Ascending aorta (tissue), 2 donors: ENCODE data around the gene ZNF770. TPM values are rescaled to one million over a fixed set of nuclear protein-coding genes. Genes with fewer than 3 reads are reported as not detected.

ENCODE experiments used
- DNase-seq, 2 donors: peaks; one replicate each; pipeline ENCODE4 v3.0.0-alpha.2; 2019; ENCODE audit warnings: low spot score in 2 of 2
- H3K27ac ChIP-seq, 2 donors: fragments of 200-600 bp; sonication (generic); one replicate each; pipeline ENCODE4 v1.5.1; 2016 to 2017; ENCODE audit warnings: mild to moderate bottlenecking in 1 of 2
- H3K27me3 ChIP-seq: fragments of 200-600 bp; sonication (generic); one replicate; pipeline ENCODE4 v1.5.1; 2017
- H3K36me3 ChIP-seq, 2 donors: fragments of 200-600 bp; sonication (generic); one replicate each; pipeline ENCODE4 v1.5.1; 2016
- H3K4me1 ChIP-seq, 2 donors: fragments of 200-600 bp; sonication (generic); one replicate each; pipeline ENCODE4 v1.5.1; 2016 to 2017; ENCODE audit warnings: mild to moderate bottlenecking in 1 of 2
- H3K4me3 ChIP-seq, 2 donors: fragments of 200-600 bp; sonication (generic); one replicate each; pipeline ENCODE4 v1.5.1; 2016 to 2017; ENCODE audit warnings: mild to moderate bottlenecking in 1 of 2
- H3K9me3 ChIP-seq, 2 donors: fragments of 200-600 bp; sonication (generic); one replicate each; pipeline ENCODE4 v1.5.1; 2016
- intact Hi-C: fragments of 100-400 bp; cut with DNase I; formaldehyde crosslinking; loops from one replicate; pipeline ENCODE4 v1.15.1; 2023
- total RNA-seq: library from RNA; depleted of rRNA; stranded (reverse); fragments of >200 nt; gene quantifications from one replicate; pipeline ENCODE4 v1.1.0, GENCODE V29; 2016
- TF ChIP-seq, protein P1 (sequence below), 3 experiments: fragments of 200-600 bp in 2 of 3; fragments of 450-650 bp in 1 of 3; sonication (generic) in 2 of 3; IDR thresholded peaks; one replicate each; pipeline ENCODE4 v1.5.1; 2016 to 2019; ENCODE audit warnings: antibody characterized with exemption in 3 of 3, mild to moderate bottlenecking in 1 of 3, moderate library complexity in 1 of 3

Gene ZNF770
- total RNA-seq, 1 donor from 2014 or later: 87.7 TPM

DNA sequence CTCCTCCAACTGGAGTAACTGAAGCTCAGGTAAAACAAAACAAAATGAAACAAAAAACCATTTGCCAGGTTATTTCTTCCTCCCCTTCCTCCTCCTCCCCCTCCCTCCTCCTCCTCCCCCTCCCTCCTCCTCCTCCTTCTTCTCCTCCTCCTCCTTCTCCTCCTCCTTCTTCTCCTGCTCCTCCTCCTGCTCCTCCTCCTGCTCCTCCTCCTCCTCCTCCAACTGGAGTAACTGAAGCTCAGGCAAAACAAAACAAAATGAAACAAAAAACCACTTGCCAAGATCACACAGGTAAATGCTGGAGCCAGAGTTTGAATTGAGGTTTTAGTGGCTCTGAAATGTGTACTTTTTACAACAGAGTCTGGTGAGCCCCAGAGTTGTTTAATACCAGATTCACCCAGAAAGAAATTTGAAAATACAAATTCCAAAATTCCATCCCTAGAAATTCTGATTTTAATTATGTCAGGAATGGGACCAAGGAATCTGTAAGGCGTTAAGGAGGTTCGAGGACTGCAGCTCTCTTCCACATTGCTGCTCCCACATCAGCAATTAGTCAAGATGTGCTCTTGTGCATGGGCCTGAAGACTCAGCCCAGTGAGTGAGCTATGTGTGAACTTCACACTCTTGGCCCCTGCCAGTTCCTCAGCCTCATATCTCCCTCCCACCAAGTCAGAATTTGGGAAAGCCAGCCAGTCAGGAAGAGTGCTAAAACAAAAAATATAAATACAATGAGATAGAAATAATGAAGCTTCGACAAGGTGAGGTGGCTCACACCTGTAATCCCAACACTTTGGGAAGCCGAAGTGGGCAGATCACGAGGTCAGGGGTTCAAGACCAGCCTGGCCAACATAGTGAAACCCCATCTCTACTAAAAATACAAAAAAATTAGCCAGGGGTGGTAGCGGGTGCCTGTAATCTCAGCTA is 31.6 kb upstream of the ZNF770 start:
- TF ChIP-seq, protein P1, sequence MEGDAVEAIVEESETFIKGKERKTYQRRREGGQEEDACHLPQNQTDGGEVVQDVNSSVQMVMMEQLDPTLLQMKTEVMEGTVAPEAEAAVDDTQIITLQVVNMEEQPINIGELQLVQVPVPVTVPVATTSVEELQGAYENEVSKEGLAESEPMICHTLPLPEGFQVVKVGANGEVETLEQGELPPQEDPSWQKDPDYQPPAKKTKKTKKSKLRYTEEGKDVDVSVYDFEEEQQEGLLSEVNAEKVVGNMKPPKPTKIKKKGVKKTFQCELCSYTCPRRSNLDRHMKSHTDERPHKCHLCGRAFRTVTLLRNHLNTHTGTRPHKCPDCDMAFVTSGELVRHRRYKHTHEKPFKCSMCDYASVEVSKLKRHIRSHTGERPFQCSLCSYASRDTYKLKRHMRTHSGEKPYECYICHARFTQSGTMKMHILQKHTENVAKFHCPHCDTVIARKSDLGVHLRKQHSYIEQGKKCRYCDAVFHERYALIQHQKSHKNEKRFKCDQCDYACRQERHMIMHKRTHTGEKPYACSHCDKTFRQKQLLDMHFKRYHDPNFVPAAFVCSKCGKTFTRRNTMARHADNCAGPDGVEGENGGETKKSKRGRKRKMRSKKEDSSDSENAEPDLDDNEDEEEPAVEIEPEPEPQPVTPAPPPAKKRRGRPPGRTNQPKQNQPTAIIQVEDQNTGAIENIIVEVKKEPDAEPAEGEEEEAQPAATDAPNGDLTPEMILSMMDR (IDR thresholded peaks at IDR 0.05): no peak
- intact Hi-C loops: no loop called here
- no peak overlapping the region for H3K4me3 ChIP-seq

DNA sequence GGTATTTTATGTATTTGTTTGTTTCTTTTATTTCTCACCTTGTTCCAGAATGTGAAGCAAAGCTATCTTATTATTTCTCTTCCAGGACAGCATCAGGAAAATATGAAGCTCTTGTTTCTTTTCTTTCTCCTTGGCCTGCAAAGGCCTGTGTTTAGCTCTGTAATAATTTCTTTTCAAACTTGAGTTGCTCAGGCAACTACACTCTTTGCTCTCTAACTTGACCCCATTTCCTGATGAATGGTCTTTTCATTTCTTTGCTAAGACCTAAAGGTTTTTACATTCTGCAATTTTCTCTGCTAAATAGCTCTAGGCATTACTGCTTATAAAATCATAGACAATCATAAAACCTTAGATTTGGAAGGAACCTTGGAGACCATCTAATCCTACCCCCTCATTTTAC is 26.2 kb upstream of the ZNF770 start:
- Histone ChIP-seq H3K4me1 (no peaks in the 10 kb centered on the region), H3K9me3 (no peaks in the 10 kb centered on the region), H3K27ac (no peak overlapping the region), H3K27me3 (no peaks in the 10 kb centered on the region), H3K4me3 (no peak overlapping the region), H3K36me3 (no peaks in the 10 kb centered on the region)
- TF ChIP-seq, protein P1 (IDR thresholded peaks at IDR 0.05): no peak
- DNase-seq: no peak
- intact Hi-C loops: no loop called here

More for the DNA sequence above, 31.6 kb upstream of the ZNF770 start:
- H3K36me3 ChIP-seq: no peaks in the 10 kb centered on the region
- no peaks in the 10 kb centered on the region for H3K4me1 ChIP-seq
- H3K27me3 ChIP-seq: no peaks in the 10 kb centered on the region
- no peaks in the 10 kb centered on the region for H3K9me3 ChIP-seq
- no peak for DNase-seq
- no peak overlapping the region for H3K27ac ChIP-seq

DNA sequence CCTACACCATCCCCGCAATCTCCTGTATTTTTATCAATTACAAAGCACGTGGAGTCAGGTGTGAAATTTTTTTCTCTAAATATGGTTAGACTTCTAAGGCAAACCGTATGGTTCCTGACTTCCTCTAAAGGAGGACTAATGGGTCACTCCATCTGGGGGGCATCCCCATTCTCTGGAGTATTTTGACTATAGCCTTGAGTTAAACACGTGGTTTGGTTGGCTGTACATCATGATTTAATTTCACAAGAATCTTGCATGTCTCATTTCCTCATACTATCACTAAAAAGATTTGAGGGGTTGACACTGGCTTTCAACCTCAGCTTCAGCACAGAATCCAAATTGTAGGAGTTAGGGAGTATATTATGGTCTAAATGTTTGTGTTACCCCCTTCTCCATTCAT is 25.3 kb upstream of the ZNF770 start:
- TF ChIP-seq, protein P1 (IDR thresholded peaks at IDR 0.05): no peak
- H3K9me3 ChIP-seq: no peaks in the 10 kb centered on the region
- no peak overlapping the region for H3K27ac ChIP-seq
- no peaks in the 10 kb centered on the region for H3K27me3 ChIP-seq
- H3K4me3 ChIP-seq: no peak overlapping the region
- no peak for DNase-seq
- no peaks in the 10 kb centered on the region for H3K36me3 ChIP-seq
- H3K4me1 ChIP-seq: no peaks in the 10 kb centered on the region
- intact Hi-C loops: no loop called here

DNA sequence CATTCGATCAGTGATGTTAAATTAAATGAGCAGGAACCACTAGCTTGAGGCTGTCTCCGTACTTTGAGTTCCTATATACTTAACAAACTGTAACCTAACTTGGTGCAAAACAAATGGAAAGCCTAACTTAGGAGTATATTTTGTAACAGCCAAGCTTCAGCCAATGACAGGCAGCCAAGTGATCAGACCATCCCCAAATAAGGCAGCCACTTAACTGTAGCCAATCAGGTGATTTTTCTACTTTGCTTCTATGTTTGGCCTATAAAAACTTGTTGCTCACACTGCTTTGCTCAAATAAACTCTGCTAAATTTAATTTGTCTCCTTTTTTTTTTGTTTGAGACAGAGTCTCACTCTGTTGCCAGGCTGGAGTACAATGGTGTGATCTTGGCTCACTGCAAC is 19.3 kb upstream of the ZNF770 start:
- H3K4me3 ChIP-seq: no peak overlapping the region
- DNase-seq: no peak
- no peaks in the 10 kb centered on the region for H3K36me3 ChIP-seq
- intact Hi-C loops: no loop called here
- no peaks in the 10 kb centered on the region for H3K4me1 ChIP-seq
- H3K9me3 ChIP-seq: no peaks in the 10 kb centered on the region
- no peaks in the 10 kb centered on the region for H3K27me3 ChIP-seq
- TF ChIP-seq, protein P1 (IDR thresholded peaks at IDR 0.05): no peak
- no peak overlapping the region for H3K27ac ChIP-seq

DNA sequence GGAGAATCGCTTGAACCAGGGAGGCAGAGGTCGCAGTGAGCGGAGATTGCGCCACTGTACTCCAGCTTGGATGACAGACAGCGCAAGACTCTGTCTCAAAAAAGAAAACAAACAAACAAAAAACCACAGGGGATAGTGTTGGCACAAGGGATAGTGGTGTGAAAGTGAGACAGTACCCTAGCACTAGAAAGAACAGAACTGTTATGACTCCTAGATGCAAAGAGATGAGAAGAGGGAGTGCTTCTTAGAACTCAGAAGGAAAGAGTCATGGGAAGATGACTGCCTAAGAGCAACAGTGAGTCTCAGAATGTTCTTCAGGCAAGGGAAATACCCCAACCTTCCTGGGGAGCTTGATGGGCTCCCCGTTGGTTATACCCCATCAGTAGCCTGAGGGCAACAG is 17.8 kb upstream of the ZNF770 start:
- no peaks in the 10 kb centered on the region for H3K36me3 ChIP-seq
- H3K27ac ChIP-seq: no peak overlapping the region
- no peak overlapping the region for H3K4me3 ChIP-seq
- intact Hi-C loops: no loop called here
- H3K4me1 ChIP-seq: no peaks in the 10 kb centered on the region
- no peaks in the 10 kb centered on the region for H3K9me3 ChIP-seq
- no peak for DNase-seq
- TF ChIP-seq, protein P1 (IDR thresholded peaks at IDR 0.05): no peak
- H3K27me3 ChIP-seq: no peaks in the 10 kb centered on the region
